HG02610 (cell line): ENCODE data around the gene TMEM132D.
"Not testable (repeated sequence)": the region's sequence is repeated elsewhere in the genome, so short reads cannot be mapped to it uniquely, and the experiment has no call there.

ENCODE experiments used
- ATAC-seq: cut with Tn5 transposase; IDR thresholded peaks from one replicate; pipeline ENCODE4 v1.9.1; 2021; ENCODE audit warnings: mild to moderate bottlenecking, moderate library complexity; ENCODE audit not compliant: unreplicated experiment

The TMEM132D gene

DNA sequence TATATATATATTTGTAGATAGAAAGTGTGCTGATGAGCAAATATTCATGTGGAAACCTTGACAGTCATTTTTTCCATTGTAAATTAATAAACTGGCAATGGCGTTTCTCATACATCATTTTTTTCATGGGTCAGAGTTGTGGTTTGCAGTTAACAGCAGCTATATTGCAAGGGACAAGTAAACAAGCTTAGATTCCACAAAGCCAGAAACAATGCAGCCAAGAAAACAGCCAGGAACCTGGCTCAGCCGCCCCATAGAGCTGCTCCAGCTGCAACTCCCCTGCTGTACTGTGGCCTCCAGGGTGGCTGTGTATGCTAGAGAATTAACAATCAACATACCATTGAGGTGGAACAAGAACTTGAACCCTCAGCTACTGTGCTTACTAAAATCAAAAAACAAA is 298.2 kb downstream of the TMEM132D start:
- ATAC-seq, result no peak

DNA sequence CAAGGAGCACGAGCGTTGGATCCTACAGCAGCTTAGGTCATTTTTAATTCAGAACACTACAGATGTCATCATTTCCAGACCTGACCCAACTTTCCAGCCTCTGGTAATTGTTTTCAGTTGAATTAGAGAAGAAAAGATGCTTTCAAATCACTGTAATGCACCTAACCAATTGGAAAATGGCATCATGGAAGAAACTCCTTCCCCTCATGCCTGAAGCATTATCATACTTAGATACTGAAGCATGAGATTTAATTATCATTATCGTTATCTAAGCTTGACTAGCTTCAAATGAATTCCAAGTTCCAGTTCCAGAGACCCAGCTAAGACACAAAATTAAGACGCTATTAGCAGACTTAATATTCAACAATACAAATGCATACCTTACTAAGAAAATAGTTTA is 299.3 kb downstream of the TMEM132D start:
- ATAC-seq, result no peak

DNA sequence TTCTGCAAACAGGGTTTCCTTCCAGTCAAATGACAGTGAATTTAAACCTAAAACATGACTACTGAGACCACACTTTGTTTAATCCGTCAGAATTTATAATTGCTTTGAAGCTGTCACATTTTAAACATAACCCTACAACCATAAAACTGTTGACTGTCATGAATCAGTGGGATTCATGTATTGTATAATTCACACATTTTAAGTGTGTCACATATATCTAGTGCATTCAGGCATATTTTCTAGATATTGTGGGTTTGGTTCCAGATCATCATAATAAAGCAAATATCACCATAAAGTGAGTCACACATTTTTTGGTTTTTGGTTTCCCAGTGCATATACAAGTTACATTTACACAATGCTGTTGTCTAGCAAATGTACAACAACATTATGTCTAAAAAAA is 304.4 kb downstream of the TMEM132D start:
- no peak for ATAC-seq

DNA sequence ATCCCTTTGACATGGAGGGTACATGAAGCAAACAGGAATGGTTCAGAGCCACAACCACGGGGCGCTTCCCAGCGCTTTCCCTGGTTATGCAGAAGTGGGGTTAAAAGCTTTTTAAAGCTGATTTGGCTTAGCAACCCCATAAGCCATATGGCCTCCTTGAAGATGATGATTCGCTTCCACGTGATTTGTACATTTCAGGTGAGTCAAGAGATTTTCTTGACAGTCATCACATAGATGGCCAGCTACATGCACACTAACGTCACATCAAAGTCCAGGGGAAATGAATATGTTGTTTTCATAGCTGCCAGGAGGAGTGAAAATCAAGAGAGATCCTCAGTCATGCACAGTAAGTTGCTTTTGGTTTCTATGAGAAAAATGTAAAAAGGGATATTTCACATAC is 309.7 kb downstream of the TMEM132D start:
- no peak for ATAC-seq

DNA sequence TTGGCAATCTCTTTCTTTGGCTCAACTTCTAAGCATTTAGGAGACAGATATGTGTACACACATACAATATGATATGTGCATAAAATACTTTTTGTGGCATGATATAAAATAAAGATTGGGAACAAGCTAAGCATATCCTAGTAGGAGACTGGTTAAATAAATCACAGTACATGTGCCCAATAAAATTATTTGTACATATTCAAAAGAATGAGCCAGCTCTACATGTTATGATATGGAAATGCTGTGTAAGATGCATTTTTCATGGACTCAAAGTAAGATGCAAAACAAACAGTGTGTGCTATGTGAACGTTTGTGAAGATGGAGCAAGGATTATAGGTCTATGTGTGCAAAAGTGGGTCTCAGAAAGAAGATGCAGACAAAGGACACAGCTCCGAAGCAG is 311.4 kb downstream of the TMEM132D start:
- ATAC-seq, result no peak

DNA sequence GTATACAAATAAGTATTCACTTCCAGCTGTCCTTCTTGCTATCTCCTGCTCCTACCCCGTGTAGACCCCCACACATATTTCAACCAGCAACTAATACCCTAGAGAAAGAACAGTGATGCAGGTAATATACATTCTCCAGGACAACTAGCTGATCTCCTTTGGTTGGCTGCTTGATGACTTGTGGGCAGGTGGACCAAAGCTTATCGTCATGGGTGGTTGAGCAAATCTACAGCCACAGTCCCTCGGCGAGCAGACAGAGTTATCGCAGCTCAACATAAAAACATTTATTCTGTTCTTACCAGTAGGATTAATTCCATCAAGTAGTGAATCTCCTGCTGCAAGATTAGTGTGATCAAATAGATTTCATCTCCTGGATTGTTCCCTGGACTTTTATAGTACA is 314.3 kb downstream of the TMEM132D start:
- ATAC-seq, result no peak

DNA sequence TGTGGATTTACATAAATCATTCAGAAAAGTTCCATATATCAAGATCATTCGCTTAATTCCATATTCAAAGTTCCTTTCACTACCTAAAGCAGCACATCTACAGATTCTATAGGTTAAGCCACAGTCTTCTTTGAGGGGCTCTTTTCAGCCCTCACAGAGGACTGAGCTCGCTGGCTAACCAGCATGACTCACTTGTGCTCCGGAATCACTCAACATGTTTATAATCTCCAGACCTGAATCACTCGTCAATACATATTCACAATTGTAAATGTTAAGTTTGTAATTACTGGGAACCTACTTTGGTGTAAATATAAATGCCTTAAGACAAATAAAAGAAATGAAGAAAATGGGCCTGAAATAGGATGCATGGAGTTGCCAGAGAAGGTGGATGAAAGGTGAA is 315.7 kb downstream of the TMEM132D start:
- ATAC-seq, result no peak

DNA sequence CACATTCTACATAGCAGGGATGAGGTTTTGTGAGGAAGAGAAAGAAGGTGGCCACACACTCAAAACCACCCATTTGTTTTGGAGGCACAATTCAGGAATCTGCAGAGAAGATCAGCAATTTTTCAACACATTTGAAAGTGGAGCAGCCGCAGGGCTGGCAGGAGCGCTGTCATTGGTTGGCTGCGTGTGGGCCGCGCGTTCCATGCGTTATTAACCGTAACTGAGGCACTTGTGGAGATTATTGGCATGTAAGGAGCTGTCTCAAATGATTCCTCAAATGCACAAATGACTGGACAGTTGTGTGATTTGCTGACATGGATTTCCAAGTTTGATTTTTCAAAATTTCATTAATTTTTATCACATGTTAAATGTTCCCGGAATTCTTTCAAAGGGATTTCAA is 318.5 kb downstream of the TMEM132D start:
- ATAC-seq, result no peak

DNA sequence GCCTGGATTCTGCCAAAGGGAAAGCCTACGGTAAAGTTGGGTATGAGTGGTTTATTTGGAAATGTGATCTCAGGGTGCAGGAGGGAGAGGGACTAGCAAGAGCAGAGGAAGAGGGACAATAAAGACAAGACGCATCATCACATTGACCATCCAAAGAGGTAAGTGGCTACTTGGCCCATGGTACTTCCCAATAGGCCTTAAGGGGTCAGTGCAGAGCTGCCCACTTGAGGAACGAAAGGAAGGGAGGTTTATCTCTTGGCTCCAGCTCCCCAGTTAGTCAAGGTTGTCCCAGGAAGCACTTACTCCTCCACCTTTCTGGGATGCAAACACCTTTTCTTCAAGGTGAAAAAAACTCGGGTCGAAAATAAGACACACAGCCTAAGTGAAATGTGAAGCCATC is 323.9 kb downstream of the TMEM132D start:
- ATAC-seq, result no peak

DNA sequence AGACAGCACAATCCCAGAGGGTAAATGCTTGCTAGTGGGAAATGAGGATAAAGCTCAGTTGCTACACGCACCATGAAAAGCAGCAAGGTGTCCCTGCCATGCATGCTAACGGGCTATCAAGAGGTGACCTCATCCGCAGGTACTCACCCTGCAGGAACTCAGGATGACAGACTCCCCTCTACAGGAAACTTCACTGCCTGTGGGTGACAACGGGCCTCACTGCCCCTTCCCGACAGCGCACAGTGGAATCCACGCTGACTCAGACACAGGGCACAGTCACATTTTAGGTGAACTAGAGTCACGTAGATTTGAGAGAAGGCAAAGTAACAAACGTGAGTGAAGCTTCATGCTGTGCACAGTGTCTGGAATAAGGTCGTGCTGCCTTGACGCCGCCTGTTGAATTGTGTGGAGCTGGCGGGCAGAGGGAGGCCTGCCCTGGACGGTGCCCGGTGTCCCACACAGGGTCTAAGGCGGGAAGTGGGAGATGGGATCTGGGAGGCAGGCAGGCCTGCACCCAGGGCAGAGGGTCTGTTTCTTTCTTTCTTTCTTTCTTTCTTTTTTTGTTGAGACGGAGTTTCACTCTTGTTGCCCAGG is 331.8 kb downstream of the TMEM132D start:
- ATAC-seq, result no peak

DNA sequence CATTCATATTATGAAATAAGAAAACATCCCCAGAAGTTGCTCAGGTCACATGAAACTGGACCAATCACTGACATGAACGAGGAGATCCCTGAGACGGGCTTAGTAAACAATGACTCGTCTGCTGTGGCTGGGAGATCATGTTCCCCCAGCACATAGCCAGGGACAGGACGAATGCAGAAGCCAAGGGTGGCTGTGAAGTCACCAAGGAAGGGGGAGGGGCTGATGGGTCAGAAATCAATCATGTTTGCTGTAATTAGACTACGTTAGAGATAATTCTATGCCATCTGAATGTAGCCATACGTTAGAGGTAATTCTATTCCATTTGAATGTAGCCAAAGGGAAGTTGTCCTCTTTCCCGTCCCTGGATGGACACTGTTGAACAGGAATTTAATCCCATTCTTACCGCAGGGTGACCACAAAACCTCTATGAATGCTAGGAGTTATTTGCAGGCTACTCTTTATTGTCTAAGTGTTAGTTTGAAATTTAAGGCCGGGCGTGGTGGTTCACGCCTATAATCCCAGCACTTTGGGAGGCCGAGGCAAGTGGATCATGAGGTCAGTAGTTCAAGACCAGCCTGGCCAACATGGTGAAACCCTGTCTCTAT is 332.9 kb downstream of the TMEM132D start:
- no peak for ATAC-seq

DNA sequence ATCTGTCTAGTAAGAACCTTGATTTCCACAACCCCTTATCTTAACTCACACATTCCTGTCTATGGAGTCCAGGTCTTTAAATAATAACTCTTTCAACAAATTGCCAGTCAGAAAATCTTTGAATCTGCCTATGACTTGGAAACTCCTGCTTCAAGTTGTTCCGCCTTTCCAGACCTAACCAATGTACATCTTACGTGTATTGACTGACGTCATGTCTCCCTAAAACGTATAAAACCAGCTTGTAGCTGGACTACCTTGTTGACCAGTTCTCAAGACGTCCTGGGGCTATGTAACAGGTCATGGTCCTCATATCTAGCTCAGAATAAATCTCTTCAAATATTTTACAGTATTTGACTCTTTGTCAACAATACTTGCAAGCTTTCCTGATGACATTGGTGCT is 337.0 kb downstream of the TMEM132D start:
- no peak for ATAC-seq

DNA sequence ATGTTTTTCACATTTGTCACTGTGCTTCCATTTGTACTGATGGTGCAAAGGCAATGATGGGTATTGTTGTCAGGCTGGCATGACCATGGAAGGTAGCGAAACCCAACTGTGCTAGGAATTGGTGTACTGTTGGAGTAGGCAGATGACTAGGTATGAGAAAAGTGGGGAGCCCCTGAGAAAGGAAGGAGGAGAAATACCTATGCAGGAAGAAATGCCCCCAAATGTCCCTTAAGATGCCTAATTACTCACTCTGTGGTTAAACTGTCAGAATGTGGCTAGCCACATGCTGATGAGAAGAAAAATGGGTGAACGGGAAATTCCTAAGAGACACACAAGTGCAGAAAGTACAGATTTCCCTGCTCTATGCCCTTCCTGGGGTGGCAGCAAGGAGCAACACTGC is 339.1 kb downstream of the TMEM132D start:
- ATAC-seq, result peak; percentile 86

DNA sequence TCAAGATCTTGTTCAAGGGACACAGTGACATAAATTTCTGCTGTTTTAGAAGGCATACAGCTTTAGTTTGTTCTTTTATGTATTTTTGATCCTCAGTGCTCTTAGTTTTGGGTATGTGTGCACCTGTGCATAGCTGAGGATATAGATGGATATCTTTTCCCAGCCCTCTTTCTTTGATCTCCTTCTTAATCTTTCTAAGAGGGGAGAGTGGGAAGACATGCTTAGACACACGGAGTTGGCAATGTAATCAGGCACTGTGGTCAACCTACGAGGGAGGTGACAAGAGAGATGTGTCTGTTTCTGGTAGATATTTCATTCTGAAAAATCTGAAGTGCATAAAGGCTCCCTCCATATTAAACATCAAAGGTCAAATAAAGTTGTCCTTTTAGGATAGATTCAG is 340.6 kb downstream of the TMEM132D start:
- ATAC-seq, result no peak

DNA sequence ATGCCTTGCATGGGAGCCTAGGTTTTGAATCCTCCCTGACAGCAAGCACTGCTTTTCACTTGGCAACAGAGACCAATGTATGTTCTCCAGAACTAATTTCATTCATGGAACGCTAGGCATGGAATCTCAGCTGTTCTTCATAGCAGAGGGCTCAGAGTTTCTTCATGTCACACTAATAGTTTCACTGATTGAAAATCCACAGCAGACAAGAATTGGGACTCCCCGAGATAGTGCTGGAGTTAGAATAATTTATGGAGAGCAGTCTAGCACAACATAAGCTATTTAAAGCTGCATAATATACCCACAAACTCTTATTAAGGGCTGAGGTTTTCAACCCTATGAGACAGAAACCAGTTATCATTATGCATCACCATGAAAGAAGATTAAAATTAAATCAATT is 342.5 kb downstream of the TMEM132D start:
- no peak for ATAC-seq

DNA sequence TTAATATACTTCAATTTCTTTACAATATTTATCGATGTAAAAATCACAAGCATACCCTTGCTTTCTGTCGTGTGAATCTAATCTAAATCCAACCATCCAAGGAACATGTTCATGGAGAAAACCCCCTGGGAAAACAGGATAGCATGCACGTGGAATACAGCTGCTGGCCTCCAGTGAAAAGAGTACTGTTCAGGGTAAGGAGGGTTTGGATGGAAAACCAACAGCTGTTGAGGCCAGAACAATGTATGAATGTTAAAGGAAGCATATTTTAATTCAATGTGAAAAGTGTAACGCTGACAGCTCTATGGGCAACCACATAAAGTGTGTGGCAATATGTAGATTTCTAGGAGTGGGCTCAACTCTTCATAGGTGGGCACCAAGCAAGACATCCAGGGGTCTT is 344.0 kb downstream of the TMEM132D start:
- no peak for ATAC-seq

DNA sequence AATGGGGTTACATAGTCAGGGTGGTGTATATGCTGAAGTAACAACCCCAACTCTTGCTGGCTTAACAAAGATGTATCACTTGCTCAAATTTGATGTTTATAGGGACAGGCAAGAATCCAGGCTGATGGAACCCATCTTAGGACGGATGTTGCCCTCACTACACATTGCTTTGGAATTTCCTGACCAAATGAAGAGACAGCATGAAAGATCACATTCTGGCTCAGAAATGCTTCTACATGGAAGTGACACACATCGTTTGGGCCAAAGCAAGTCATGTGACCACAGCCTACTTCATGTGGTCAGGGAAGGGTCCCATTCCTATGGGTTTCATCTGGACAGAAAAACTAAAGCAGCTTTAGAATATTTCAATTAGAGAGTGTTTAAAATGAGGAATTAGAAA is 345.8 kb downstream of the TMEM132D start:
- no peak for ATAC-seq

DNA sequence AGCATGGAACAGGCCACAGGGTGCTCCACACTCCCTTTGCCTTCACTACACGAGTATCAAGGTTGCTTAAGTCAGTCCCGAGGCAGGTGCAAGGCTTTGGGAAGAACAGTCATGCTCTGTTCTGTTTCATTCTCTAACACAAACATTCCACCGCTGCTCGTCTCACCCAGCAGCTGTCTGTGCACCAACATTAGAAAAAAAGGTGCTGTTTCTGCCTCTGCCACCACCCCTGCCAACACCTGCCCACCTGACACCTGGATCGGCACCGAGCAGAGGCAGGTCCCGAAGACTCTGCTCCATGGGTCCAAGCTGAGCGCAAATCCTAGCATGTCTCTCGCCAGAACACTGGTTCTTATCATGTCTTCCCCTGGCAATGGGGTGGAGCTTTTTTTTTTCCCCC is 347.7 kb downstream of the TMEM132D start:
- ATAC-seq, result no peak

DNA sequence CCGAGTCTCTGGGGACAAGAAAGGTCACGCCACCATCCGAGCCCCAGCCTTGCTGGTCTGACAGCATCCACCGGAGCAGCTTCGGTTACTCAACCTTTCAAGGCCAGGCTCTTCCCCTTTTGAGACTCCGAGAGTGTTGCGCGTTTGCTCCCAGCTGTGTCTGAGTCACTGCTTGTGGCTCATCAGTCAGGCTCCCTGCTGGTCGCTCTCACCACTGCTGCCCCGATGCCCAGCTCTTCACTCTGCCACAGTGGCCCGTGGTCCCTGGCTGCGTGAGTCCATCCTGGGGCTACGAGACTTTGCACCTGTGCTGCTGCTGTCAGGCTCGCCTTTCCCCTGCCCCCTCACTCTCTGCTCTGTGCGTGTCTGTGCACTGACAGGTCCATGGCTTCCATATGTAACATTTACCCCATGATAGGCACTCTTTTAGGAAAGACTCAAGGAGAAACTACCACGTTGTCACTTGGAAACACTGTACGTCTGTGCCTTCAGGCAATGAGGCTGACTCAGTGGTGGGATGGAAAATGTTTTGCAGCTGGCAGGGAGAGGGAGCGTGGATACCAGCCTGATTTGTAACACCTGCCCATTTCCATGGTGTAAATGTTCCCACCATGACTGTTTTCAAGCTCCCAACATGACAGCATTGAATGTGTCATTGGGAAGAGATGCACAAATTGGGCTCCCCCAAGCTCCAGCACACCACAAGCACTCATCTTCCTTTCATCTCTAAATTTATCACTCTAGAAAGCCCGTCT is 350.7 kb downstream of the TMEM132D start:
- no peak for ATAC-seq

DNA sequence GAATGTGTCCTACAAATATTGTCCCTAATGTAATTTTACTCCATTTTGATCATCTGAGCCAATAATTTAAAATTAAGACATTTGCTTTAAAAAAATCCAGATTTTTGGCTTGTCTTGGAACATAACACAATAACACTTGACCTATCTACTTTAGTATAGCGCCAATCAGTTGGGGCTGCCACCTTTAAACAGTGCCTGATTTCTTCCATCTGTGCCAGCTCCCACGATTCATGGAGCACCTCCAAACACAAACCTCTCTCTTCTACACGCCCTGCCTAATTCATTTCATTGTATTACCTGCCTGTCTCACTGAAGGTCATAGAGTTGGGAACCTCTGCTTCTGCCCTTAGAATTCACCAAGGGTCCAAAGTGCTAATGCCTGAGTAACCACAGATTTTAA is 352.4 kb downstream of the TMEM132D start:
- ATAC-seq, result no peak

DNA sequence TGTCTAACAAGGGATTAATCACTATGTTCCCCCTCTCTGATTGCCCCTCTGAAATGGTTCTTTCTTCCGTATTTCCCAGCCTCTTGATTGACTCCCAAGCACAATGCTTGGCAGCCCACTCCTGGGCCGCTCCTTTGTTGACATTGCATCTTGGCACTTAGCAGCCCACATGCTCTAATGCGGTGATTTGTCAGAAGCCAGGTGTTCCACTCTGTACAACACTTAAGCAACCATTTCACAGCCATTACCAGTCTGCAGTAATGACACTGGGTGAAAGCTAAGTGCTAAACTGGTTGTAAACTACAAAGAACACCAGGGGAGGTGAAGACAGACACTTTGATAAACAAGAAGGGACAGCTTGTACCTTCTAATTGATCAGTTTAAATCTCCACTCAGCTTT is 353.5 kb downstream of the TMEM132D start:
- no peak for ATAC-seq

DNA sequence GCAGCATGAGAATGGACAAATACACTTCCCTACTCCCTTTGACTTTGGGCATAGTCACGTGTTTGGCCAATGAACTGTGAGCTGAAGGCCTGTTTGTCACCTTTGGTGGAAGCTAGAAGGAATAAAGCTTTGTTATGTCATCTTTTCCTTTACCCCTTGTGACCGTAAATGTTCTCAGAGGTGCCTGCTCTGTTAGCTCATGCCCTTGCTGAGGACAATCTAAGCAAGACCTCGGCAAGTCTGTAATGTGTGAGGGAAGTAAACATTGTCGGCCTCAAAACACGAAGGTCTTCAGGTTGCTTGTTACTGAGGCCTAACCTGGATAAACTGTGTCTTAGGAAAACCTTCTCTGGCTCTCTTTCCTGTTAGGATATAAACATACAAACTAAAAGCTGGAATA is 354.2 kb downstream of the TMEM132D start:
- no peak for ATAC-seq

DNA sequence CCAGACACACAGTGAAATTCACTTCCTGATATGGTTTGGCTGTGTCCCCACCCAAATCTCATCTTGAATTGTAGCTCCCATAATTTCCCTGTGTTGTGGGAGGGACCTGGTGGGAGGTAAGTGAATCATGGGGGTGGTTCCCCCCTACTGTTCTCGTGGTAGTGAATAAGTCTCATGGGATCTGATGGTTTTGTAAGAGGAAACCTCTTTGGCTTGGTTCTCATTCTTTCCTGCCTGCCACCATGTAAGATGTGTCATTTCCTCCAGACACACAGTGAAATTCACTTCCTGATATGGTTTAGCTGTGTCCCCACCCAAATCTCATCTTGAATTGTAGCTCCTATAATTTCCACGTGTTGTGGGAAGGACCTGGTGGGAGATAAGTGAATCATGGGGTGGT is 354.8 kb downstream of the TMEM132D start:
- ATAC-seq, result not testable (repeated sequence)
